HepG2 (cell line): ENCODE data around the gene MTR. TPM values are rescaled to one million over a fixed set of nuclear protein-coding genes. Genes with fewer than 3 reads are reported as not detected.

ENCODE experiments used
- ATAC-seq: fragments of 200-7000 bp; cut with Tn5 transposase; 3 replicates; pipeline ENCODE4 v1.9.1; 2020; ENCODE audit warnings: mild to moderate bottlenecking, moderate library complexity
- BruUV-seq: library from RNA; stranded (reverse); fragments of 400-500 nt; replicated peaks from 2 replicates; lab custom pipeline; 2021; lab: Mats Ljungman, UMichigan
- CTCF ChIA-PET: fragments of 300-600 bp; formaldehyde crosslinking; extraction: SDS; loops from one replicate; lab custom pipeline; 2021; ENCODE audit warnings: low total read pairs, inconsistent platforms, low intra/inter-chr PET ratio; lab: Yijun Ruan, JAX
- POLR2A ChIA-PET: fragments of 350-600 bp; sonication (Branson Sonifier 250); formaldehyde crosslinking; loops from one replicate; lab custom pipeline; 2020; ENCODE audit warnings: antibody characterized with exemption, inconsistent platforms; lab: Yijun Ruan, JAX
- DNase-seq: peaks from one replicate; pipeline ENCODE4 v3.0.0-alpha.2; 2015; ENCODE audit warnings: low spot score
- FAIRE-seq: peaks from 3 replicates; lab custom pipeline; 2011; peaks lifted over from hg19 to GRCh38; lab: Jason Lieb, UNC
- H2AFZ ChIP-seq: one replicate; pipeline ENCODE4 v1.6.1; 2011; ENCODE audit warnings: low read length, inconsistent platforms
- H3K27ac ChIP-seq: fragments of 300-600 bp; 3 replicates; pipeline ENCODE4 v1.8.0; 2011; ENCODE audit warnings: mixed run types, mild to moderate bottlenecking, mixed read lengths, low read length, inconsistent platforms; ENCODE audit not compliant: insufficient read depth; ENCODE audit errors: extremely low read length
- H3K27me3 ChIP-seq, 2 experiments: fragments of 200-600 bp in 1 of 2; 2 replicates in 1 of 2; 3 replicates in 1 of 2; pipeline versions ENCODE4 v1.6.0 to v1.8.0; 2011; ENCODE audit warnings: low read length in 2 of 2, mild to moderate bottlenecking in 2 of 2, moderate library complexity in 2 of 2, inconsistent platforms in 1 of 2; ENCODE audit not compliant: insufficient read depth in 2 of 2, control insufficient read depth in 1 of 2
- H3K36me3 ChIP-seq, 2 experiments: fragments of 200-600 bp in 1 of 2; replicated peaks in 1 of 2; 2 replicates in 1 of 2; 3 replicates in 1 of 2; pipeline versions ENCODE4 v1.5.1 to v1.8.0; 2011; ENCODE audit warnings: low read length in 2 of 2, inconsistent platforms in 1 of 2; ENCODE audit not compliant: insufficient read depth in 2 of 2, control insufficient read depth in 1 of 2
- H3K4me1 ChIP-seq: 2 replicates; pipeline ENCODE4 v1.5.1; 2012; ENCODE audit warnings: low read length, inconsistent platforms; ENCODE audit not compliant: insufficient read depth
- H3K4me2 ChIP-seq: 2 replicates; pipeline ENCODE4 v1.6.0; 2011; ENCODE audit warnings: low read depth, low read length, inconsistent platforms
- H3K4me3 ChIP-seq, 3 experiments: fragments of 200-600 bp in 1 of 3; sonication (generic), shearing (Covaris generic) in 1 of 3; replicated peaks in 1 of 3; 2 replicates each; pipeline ENCODE4 v1.5.1; 2011 to 2016; ENCODE audit warnings: low read length in 3 of 3, inconsistent platforms in 2 of 3, low read depth in 2 of 3, mild to moderate bottlenecking in 2 of 3, control low read depth in 1 of 3, mixed read lengths in 1 of 3; ENCODE audit not compliant: insufficient read depth in 1 of 3
- H3K79me2 ChIP-seq: one replicate; pipeline ENCODE4 v1.6.1; 2011; ENCODE audit warnings: low read length, inconsistent platforms; ENCODE audit not compliant: insufficient read depth
- H3K9ac ChIP-seq: 2 replicates; pipeline ENCODE4 v1.6.0; 2011; ENCODE audit warnings: mild to moderate bottlenecking, low read depth, low read length, inconsistent platforms; ENCODE audit not compliant: insufficient read depth
- H3K9me3 ChIP-seq: 2 replicates; pipeline ENCODE4 v1.5.1; 2012; ENCODE audit warnings: mild to moderate bottlenecking, low read length
- H4K20me1 ChIP-seq: 2 replicates; pipeline ENCODE4 v1.6.0; 2011; ENCODE audit warnings: inconsistent platforms, mild to moderate bottlenecking, low read length, moderate library complexity; ENCODE audit not compliant: insufficient read depth
- ADNP ChIP-seq: sonication (generic); formaldehyde crosslinking; IDR thresholded peaks from 2 replicates; pipeline ENCODE4 v1.4.0; 2020; ENCODE audit warnings: missing genetic modification reagents
- DNMT1 ChIP-seq: sonication (generic); formaldehyde crosslinking; IDR thresholded peaks from 2 replicates; pipeline ENCODE4 v1.5.1; 2020; ENCODE audit warnings: mild to moderate bottlenecking, missing genetic modification reagents
- HCFC1 ChIP-seq: fragments of 150-350 bp; IDR thresholded peaks from 2 replicates; pipeline ENCODE4 v1.6.1; 2014; ENCODE audit warnings: low read depth, low read length
- HOXA7 ChIP-seq: sonication (generic); formaldehyde crosslinking; IDR thresholded peaks from 2 replicates; pipeline ENCODE4 v1.8.1; 2022; ENCODE audit warnings: mild to moderate bottlenecking, missing genetic modification reagents, moderate library complexity
- KAT2B ChIP-seq: fragments of 150-350 bp; IDR thresholded peaks from 2 replicates; pipeline ENCODE4 v1.6.1; 2014; ENCODE audit warnings: low read depth, low read length, borderline replicate concordance
- MAF1 ChIP-seq: sonication (generic); formaldehyde crosslinking; IDR thresholded peaks from 2 replicates; pipeline ENCODE4 v1.5.0; 2020; ENCODE audit warnings: missing genetic modification reagents, borderline replicate concordance
- MBNL3 ChIP-seq: fragments of 250-450 bp; sonication (Bioruptor Pico); conservative IDR thresholded peaks from 2 replicates; pipeline ENCODE4 v1.8.0; 2022; ENCODE audit warnings: mild to moderate bottlenecking, inconsistent platforms
- MIER3 ChIP-seq: IDR thresholded peaks from 2 replicates; pipeline ENCODE4 v1.6.1; 2016; ENCODE audit warnings: missing compliant biosample characterization, borderline replicate concordance
- MTA1 ChIP-seq: sonication (generic); formaldehyde crosslinking; IDR thresholded peaks from 2 replicates; pipeline ENCODE4 v1.4.0; 2020; ENCODE audit warnings: missing genetic modification reagents, mild to moderate bottlenecking, borderline replicate concordance
- MTERF4 ChIP-seq: sonication (generic); formaldehyde crosslinking; IDR thresholded peaks from 2 replicates; pipeline ENCODE4 v1.8.0; 2023; ENCODE audit warnings: mild to moderate bottlenecking, missing genetic modification reagents
- PCBP1 ChIP-seq: fragments of 200-400 bp; formaldehyde crosslinking; IDR thresholded peaks from 2 replicates; pipeline ENCODE4 v1.6.1; 2017; ENCODE audit warnings: mild to moderate bottlenecking, low read depth, low read length, borderline replicate concordance
- PLRG1 ChIP-seq: fragments of 450-650 bp; conservative IDR thresholded peaks from 2 replicates; pipeline ENCODE4 v1.6.1; 2016
- RFX1 ChIP-seq: fragments of 450-650 bp; IDR thresholded peaks from 2 replicates; pipeline ENCODE4 v1.6.1; 2017
- ZNF317 ChIP-seq: sonication (generic); formaldehyde crosslinking; IDR thresholded peaks from 2 replicates; pipeline ENCODE4 v1.5.0; 2020; ENCODE audit warnings: mild to moderate bottlenecking, missing genetic modification reagents
- ZNF383 ChIP-seq: sonication (generic); formaldehyde crosslinking; IDR thresholded peaks from 2 replicates; pipeline ENCODE4 v1.4.0; 2020; ENCODE audit warnings: missing genetic modification reagents, mild to moderate bottlenecking, borderline replicate concordance
- ZNF737 ChIP-seq: sonication (generic); formaldehyde crosslinking; IDR thresholded peaks from 2 replicates; pipeline ENCODE4 v1.5.0; 2020; ENCODE audit warnings: missing genetic modification reagents, mild to moderate bottlenecking, borderline replicate concordance
- ZNF746 ChIP-seq: sonication (generic); formaldehyde crosslinking; IDR thresholded peaks from 2 replicates; pipeline ENCODE4 v1.8.0; 2022; ENCODE audit warnings: mild to moderate bottlenecking, missing genetic modification reagents
- WGBS: methylation state at CpG from one replicate; pipeline ENCODE4 v1.1.6; 2017; ENCODE audit warnings: low lambda C conversion rate; 5-methylcytosine and 5-hydroxymethylcytosine counted together
- in situ Hi-C: cut with HindIII; loops from 2 replicates; pipeline ENCODE4 v1.10.0; 2017; ENCODE audit warnings: low pct_unique_long_range_greater_than_20kb; ENCODE audit not compliant: extremely low pct_ligation_motif_present
- intact Hi-C: fragments of 100-400 bp; cut with micrococcal nuclease; formaldehyde crosslinking; loops from one replicate; pipeline ENCODE4 v1.10.0; 2022; ENCODE audit not compliant: unreplicated experiment
- polyA plus RNA-seq, 8 experiments: library from polyadenylated mRNA; depleted of rRNA in 3 of 8; stranded (reverse) in 7 of 8; unstranded in 1 of 8; fragments of >200 nt; fragmentation: Illumina TruSeq in 4 of 8; extraction: Trizol in 4 of 8; gene quantifications; 2 replicates each; pipeline versions ENCODE4 v1.2.1 to v1.2.3, GENCODE V29; 2011 to 2016; ENCODE audit warnings: low read depth in 4 of 8, missing spikeins in 1 of 8, mixed read lengths in 1 of 8; ENCODE audit not compliant: insufficient read depth in 1 of 8
- total RNA-seq, 5 experiments: library from RNA; depleted of rRNA; stranded (reverse); fragments of >200 nt; fragmentation: Illumina TruSeq; extraction: Trizol; gene quantifications; 2 replicates each; pipeline ENCODE4 v1.2.3, GENCODE V29; 2016; ENCODE audit warnings: low read depth in 1 of 5
- TF ChIP-seq, protein P1 (sequence below): sonication (generic); formaldehyde crosslinking; IDR thresholded peaks from 2 replicates; pipeline ENCODE4 v1.4.0; 2020; ENCODE audit warnings: missing genetic modification reagents, low read depth, mild to moderate bottlenecking, borderline replicate concordance

The MTR gene
- total and polyA plus RNA-seq, 2 of the 13 experiments (the other 11 are each of a cell fraction or from before 2014, with no cell fraction given): 16.3 to 36.1 TPM

DNA sequence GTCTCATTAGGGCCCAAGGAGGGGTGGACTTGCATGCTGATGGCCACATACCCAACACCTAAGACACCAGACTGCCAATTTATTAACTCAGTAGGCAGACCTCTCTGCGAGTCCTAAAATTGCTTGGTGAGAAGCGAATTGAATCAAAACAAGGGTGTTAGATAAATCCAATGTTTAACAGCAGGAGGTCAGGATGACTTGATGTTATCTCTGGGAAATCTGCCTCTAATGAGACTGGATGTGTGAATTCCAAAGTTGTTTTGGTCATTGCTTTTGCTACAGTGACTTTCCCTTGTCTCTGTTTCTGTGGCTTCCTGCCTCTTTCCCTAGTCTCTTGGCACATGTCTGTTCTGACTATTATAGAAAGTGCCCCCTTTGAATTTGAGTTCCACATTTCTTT lies 20.8 kb downstream of the MTR start (continued):
- TF ChIP-seq MTA1 (CRISPR knock-in tag) (no peak), ZNF746 (CRISPR knock-in tag) (no peak)

DNA sequence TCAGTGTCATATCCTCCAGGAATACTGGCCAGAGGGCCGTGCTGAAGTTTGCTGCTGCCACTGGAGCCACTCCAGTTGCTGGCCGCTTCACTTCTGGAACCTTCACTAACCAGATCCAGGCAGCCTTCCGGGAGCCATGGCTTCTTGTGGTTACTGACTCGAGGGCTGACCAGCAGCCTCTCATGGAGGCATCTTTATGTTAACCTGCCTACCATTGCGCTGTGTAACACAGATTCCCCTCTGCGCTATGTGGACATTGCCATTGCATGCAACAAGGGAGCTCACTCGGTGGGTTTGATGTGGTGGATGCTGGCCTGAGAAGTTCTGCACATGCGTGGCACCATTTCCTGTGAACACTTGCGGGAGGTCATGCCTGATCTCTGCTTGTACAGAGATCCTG lies 24.8 kb downstream of the MTR start:
- in situ Hi-C loops: no loop called here
- no peak overlapping the region for H3K9ac ChIP-seq
- POLR2A ChIA-PET: no interaction called here

DNA sequence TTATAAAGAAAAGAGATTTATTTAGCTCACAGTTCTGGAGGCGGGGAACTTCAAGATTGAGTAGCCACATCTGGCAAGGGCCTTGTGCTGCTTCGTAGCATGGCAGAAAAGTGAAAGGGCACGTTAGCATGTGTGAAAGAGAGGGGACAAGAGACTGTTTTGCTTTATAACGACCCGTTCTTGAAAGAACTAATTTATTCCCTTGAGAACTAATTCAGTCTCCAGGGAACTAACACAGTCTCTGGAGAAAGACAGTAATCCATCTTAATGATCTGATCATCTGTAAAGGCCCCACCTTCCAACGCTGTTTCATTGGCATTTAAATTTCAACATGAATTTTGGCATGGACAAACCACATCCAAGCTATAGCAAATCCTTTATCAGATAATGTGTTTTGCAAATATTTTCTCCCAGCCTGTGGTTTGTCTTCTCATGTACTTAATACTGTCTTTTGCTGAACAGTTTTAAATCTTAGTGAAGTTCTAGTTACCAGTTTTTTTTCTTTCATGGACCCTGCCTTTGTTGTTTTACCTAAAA lies 26.1 kb downstream of the MTR start:
- FAIRE-seq (no peak), ATAC-seq (no peak), DNase-seq (no peak)
- no peak overlapping the region for H3K4me3 ChIP-seq
- no peak overlapping the region for H2AFZ ChIP-seq
- intact Hi-C loops (no loop called here), in situ Hi-C loops (no loop called here)
- 95% methylated on average over 6 of the region's 6 CpGs for WGBS
- ChIA-PET POLR2A (no interaction called here), CTCF (no interaction called here)
- H3K27ac ChIP-seq: no peak overlapping the region
- H3K9me3 ChIP-seq: no peaks in the 10 kb centered on the region
- no TSS peak for BruUV-seq
- no peaks in the 10 kb centered on the region for H4K20me1 ChIP-seq
- H3K36me3 ChIP-seq: peaks cover 14 to 85% of the 10 kb centered on the region in 2 experiments
- no peak overlapping the region for H3K9ac ChIP-seq
- H3K4me1 ChIP-seq: peaks cover 16% of the 10 kb centered on the region
- no peaks in the 10 kb centered on the region for H3K79me2 ChIP-seq
- no peak overlapping the region for H3K4me2 ChIP-seq
- H3K27me3 ChIP-seq: no peaks in the 10 kb centered on the region
- no peak for TF ChIP-seq DNMT1 (CRISPR knock-in tag)
- TF ChIP-seq ZNF737: no peak
- no peak for TF ChIP-seq HOXA7 (CRISPR knock-in tag)
- TF ChIP-seq KAT2B: no peak
- TF ChIP-seq MTERF4 (CRISPR knock-in tag): no peak
- no peak for TF ChIP-seq ZNF317 (CRISPR knock-in tag)
- TF ChIP-seq MAF1 (CRISPR knock-in tag): no peak
- TF ChIP-seq ADNP (CRISPR knock-in tag): no peak
- TF ChIP-seq, protein P1, sequence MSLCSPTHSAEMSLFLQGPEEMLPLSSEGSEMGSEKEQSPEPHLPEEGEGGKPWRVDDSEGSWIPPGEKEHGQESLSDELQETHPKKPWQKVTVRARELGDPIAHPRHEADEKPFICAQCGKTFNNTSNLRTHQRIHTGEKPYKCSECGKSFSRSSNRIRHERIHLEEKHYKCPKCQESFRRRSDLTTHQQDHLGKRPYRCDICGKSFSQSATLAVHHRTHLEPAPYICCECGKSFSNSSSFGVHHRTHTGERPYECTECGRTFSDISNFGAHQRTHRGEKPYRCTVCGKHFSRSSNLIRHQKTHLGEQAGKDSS (CRISPR knock-in tag): no peak
- no peak for TF ChIP-seq MIER3
- TF ChIP-seq RFX1: no peak
- TF ChIP-seq ZNF383 (CRISPR knock-in tag): no peak
- no peak for TF ChIP-seq PLRG1
- no peak for TF ChIP-seq HCFC1
- no peak for TF ChIP-seq PCBP1

More for the DNA sequence above, 24.8 kb downstream of the MTR start:
- Histone ChIP-seq H3K36me3 (peaks cover 10 to 86% of the 10 kb centered on the region in 2 experiments), H3K79me2 (no peaks in the 10 kb centered on the region), H3K4me2 (no peak overlapping the region), H3K9me3 (no peaks in the 10 kb centered on the region), H3K27ac (no peak overlapping the region), H3K4me3 (no peak overlapping the region), H4K20me1 (no peaks in the 10 kb centered on the region), H3K4me1 (peaks cover 9% of the 10 kb centered on the region), H2AFZ (no peak overlapping the region), H3K27me3 (no peaks in the 10 kb centered on the region)
- no TSS peak for BruUV-seq
- WGBS: 94% methylated on average over 7 of the region's 9 CpGs
- no peak for FAIRE-seq
- CTCF ChIA-PET: no interaction called here
- intact Hi-C loops: no loop called here
- no peak for DNase-seq
- no peak for ATAC-seq
- no peak for TF ChIP-seq MBNL3 (CRISPR knock-in tag)
